ENCODE results near the gene SLC13A2. TPM values are rescaled to one million over a fixed set of nuclear protein-coding genes. Genes with fewer than 3 reads are reported as not detected.

SLC13A2 gene
- polyA plus RNA-seq, 1 donor (not counting 4 experiments of a cell fraction or from before 2014, with no cell fraction given), result not detected

DNA sequence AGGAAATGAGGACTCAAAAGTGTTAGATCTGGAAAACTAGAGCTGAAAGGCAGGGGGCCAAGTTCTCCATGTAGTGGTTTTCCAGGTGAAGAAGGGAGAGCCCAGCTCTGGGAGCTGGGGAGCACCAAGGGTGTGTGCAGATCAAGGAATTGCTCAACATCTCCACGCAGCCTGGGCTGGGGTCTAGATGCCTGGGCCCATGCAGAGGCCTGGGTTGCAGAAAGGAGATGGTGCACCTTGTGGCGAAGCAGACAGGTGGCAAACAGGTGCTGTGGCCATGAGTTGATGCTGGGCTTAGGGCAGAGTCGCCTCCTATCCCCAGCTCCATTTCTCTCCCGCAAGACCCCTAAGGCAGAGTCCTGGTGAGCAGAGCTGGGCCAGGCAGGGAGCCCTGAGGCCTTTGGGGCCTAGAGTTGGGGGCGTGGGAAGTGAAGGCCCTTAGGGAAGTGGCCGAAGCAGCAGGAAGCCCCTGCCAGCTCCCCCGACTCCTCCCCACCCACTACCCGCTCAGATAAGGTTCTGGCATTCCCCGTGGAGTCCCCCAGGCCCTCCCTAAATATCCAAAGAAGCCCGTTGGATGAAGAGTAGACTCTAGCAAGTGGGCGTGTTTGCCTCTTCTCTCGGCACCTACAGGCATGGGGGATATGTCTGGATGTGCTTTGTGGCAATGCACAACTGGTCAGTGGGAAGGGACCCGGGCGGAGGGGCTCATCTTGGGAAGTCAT is 33.5 kb downstream of the SLC13A2 start:
- H3K4me2 ChIP-seq (ENCODE audit: control insufficient read depth, extremely low read depth, insufficient read depth, low read depth, low read length), result peak overlapping the region; percentile 69
- FAIRE-seq (no peak), DNase-seq (ENCODE audit: low read depth, low spot score) (no peak)
- H3K4me3 ChIP-seq (ENCODE audit: control insufficient read depth in 2 of 3, extremely low read depth in 1 of 3, insufficient read depth in 2 of 3, low read depth in 1 of 3, low read length in 3 of 3), result peak overlapping the region in 1 of 3 experiments; percentile 1
- H3K9ac ChIP-seq (ENCODE audit: control insufficient read depth, extremely low read depth, insufficient read depth, low read length), result peak overlapping the region; percentile 51
- H4K20me1 ChIP-seq (ENCODE audit: control insufficient read depth, extremely low read depth, insufficient read depth, low read length), result no peaks in the 10 kb centered on the region
- H3K36me3 ChIP-seq (ENCODE audit: control insufficient read depth in 2 of 2, extremely low read depth in 1 of 2, insufficient read depth in 2 of 2, low read length in 2 of 2), result no peaks in the 10 kb centered on the region
- H2AFZ ChIP-seq (ENCODE audit: control insufficient read depth, low read length), result no peak overlapping the region
- no peak overlapping the region for H3K27ac ChIP-seq (ENCODE audit: control insufficient read depth, insufficient read depth, low read length)
- H3K9me1 ChIP-seq (ENCODE audit: control insufficient read depth, extremely low read depth, insufficient read depth, low read length), result peaks cover 2% of the 10 kb centered on the region
- no peaks in the 10 kb centered on the region for H3K9me3 ChIP-seq (ENCODE audit: control insufficient read depth, low read depth, low read length)
- H3K27me3 ChIP-seq (ENCODE audit: control insufficient read depth, extremely low read depth, insufficient read depth, low read length), result no peaks in the 10 kb centered on the region
- dilution Hi-C loops (cut with MboI; ENCODE audit: extremely low pct_ligation_motif_present, low sequenced_read_pairs), result no loop called here
- no peak for TF ChIP-seq EZH2 (IDR thresholded peaks at IDR 0.05; ENCODE audit: low read length)
- TF ChIP-seq, protein P1, sequence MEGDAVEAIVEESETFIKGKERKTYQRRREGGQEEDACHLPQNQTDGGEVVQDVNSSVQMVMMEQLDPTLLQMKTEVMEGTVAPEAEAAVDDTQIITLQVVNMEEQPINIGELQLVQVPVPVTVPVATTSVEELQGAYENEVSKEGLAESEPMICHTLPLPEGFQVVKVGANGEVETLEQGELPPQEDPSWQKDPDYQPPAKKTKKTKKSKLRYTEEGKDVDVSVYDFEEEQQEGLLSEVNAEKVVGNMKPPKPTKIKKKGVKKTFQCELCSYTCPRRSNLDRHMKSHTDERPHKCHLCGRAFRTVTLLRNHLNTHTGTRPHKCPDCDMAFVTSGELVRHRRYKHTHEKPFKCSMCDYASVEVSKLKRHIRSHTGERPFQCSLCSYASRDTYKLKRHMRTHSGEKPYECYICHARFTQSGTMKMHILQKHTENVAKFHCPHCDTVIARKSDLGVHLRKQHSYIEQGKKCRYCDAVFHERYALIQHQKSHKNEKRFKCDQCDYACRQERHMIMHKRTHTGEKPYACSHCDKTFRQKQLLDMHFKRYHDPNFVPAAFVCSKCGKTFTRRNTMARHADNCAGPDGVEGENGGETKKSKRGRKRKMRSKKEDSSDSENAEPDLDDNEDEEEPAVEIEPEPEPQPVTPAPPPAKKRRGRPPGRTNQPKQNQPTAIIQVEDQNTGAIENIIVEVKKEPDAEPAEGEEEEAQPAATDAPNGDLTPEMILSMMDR (optimal IDR thresholded peaks at IDR 0.05 in 1 of 3, IDR thresholded peaks at IDR 0.05 in 1 of 3, conservative IDR thresholded peaks at IDR 0.05 in 1 of 3; ENCODE audit: extremely low read depth in 1 of 3, insufficient read depth in 2 of 3, low read length in 3 of 3), result no peak
- H3K4me1 ChIP-seq (ENCODE audit: control insufficient read depth, extremely low read depth, insufficient read depth, low read length), result peaks cover 38% of the 10 kb centered on the region
- H3K79me2 ChIP-seq (ENCODE audit: control insufficient read depth, insufficient read depth, low read length), result no peaks in the 10 kb centered on the region

DNA sequence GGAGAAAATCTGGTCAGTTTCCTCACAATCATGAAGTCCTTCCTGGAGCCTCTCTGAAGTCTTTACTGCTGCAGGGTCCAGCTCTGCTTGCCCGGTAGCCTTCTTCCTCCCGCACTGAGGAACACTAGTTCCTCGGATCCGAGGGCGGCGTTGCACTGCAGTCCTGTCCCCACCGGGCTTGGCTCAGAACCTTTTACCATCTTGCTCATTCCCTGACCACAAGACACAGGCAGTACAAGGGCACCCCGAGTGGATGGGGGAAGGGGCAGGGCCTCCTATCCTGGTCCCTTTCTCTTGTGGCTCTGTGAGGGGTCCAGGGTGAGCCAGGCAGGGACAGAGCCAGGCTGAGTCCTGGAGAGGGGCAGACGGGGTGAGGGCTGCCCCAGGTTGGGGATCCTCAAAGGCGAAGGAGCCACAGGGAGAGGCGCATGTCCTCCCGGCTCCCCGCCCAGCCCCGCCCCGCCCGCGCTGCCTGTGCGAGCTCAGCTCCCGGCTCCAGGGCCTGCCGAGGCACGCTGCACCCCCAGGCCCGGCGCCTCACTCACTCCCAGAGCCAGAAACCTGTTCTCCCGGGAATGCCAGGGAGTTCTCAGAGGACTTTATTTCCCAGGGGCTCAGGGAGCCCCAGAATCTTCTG is 34.2 kb downstream of the SLC13A2 start:
- H3K36me3 ChIP-seq (ENCODE audit: control insufficient read depth in 2 of 2, extremely low read depth in 1 of 2, insufficient read depth in 2 of 2, low read length in 2 of 2), result no peaks in the 10 kb centered on the region
- no peaks in the 10 kb centered on the region for H3K79me2 ChIP-seq (ENCODE audit: control insufficient read depth, insufficient read depth, low read length)
- H3K4me2 ChIP-seq (ENCODE audit: control insufficient read depth, extremely low read depth, insufficient read depth, low read depth, low read length), result peak overlapping the region; percentile 67
- peak overlapping the region in 2 of 3 experiments; percentile 29 to 40 for H3K4me3 ChIP-seq (ENCODE audit: control insufficient read depth in 2 of 3, extremely low read depth in 1 of 3, insufficient read depth in 2 of 3, low read depth in 1 of 3, low read length in 3 of 3)
- H3K27me3 ChIP-seq (ENCODE audit: control insufficient read depth, extremely low read depth, insufficient read depth, low read length), result no peaks in the 10 kb centered on the region
- H3K4me1 ChIP-seq (ENCODE audit: control insufficient read depth, extremely low read depth, insufficient read depth, low read length), result peaks cover 38% of the 10 kb centered on the region
- no peaks in the 10 kb centered on the region for H3K9me3 ChIP-seq (ENCODE audit: control insufficient read depth, low read depth, low read length)
- H3K9ac ChIP-seq (ENCODE audit: control insufficient read depth, extremely low read depth, insufficient read depth, low read length), result peak overlapping the region; percentile 61
- TF ChIP-seq, protein P1 (optimal IDR thresholded peaks at IDR 0.05 in 1 of 3, IDR thresholded peaks at IDR 0.05 in 1 of 3, conservative IDR thresholded peaks at IDR 0.05 in 1 of 3; ENCODE audit: extremely low read depth in 1 of 3, insufficient read depth in 2 of 3, low read length in 3 of 3), result no peak
- no peak for TF ChIP-seq EZH2 (IDR thresholded peaks at IDR 0.05; ENCODE audit: low read length)
- peak; percentile 62 for FAIRE-seq
- H3K9me1 ChIP-seq (ENCODE audit: control insufficient read depth, extremely low read depth, insufficient read depth, low read length), result peaks cover 2% of the 10 kb centered on the region
- H4K20me1 ChIP-seq (ENCODE audit: control insufficient read depth, extremely low read depth, insufficient read depth, low read length), result no peaks in the 10 kb centered on the region
- DNase-seq (ENCODE audit: low read depth, low spot score), result no peak
- peak overlapping the region; percentile 46 for H3K27ac ChIP-seq (ENCODE audit: control insufficient read depth, insufficient read depth, low read length)
- peak overlapping the region; percentile 87 for H2AFZ ChIP-seq (ENCODE audit: control insufficient read depth, low read length)
- dilution Hi-C loops (cut with MboI; ENCODE audit: extremely low pct_ligation_motif_present, low sequenced_read_pairs), result no loop called here

Data from keratinocyte (primary cell).